PFSK-1 (cell line): ENCODE results near the gene FAM177A1.

Experiments
- POLR2AphosphoS5 ChIP-seq: IDR thresholded peaks from 2 replicates; pipeline ENCODE4 v1.6.1; 2012; ENCODE audit warnings: low read depth, mild to moderate bottlenecking, control low read depth, low read length, moderate library complexity
- REST ChIP-seq, 2 experiments: IDR thresholded peaks; 2 replicates each; pipeline versions ENCODE4 v1.6.1 to v1.8.0; 2011 to 2012; ENCODE audit warnings: low read depth in 2 of 2, low read length in 2 of 2, control low read depth in 1 of 2, inconsistent platforms in 1 of 2, mild to moderate bottlenecking in 1 of 2, moderate library complexity in 1 of 2; ENCODE audit not compliant: insufficient read depth in 1 of 2
- TAF1 ChIP-seq: IDR thresholded peaks from 2 replicates; pipeline ENCODE4 v1.6.1; 2012; ENCODE audit warnings: low read length, control low read depth, borderline replicate concordance; ENCODE audit not compliant: insufficient read depth

- TF ChIP-seq POLR2AphosphoS5 (no peak), TAF1 (no peak), REST (IDR thresholded peaks at IDR 0.05; ENCODE audit: insufficient read depth in 1 of 2, low read depth in 2 of 2, low read length in 2 of 2) (no peak)
Observed at GRCh38 chr14:35032562-35032961, 13.5 kb upstream of the FAM177A1 start.
